ENCODE measurements around the gene TFAP2A.

DNA sequence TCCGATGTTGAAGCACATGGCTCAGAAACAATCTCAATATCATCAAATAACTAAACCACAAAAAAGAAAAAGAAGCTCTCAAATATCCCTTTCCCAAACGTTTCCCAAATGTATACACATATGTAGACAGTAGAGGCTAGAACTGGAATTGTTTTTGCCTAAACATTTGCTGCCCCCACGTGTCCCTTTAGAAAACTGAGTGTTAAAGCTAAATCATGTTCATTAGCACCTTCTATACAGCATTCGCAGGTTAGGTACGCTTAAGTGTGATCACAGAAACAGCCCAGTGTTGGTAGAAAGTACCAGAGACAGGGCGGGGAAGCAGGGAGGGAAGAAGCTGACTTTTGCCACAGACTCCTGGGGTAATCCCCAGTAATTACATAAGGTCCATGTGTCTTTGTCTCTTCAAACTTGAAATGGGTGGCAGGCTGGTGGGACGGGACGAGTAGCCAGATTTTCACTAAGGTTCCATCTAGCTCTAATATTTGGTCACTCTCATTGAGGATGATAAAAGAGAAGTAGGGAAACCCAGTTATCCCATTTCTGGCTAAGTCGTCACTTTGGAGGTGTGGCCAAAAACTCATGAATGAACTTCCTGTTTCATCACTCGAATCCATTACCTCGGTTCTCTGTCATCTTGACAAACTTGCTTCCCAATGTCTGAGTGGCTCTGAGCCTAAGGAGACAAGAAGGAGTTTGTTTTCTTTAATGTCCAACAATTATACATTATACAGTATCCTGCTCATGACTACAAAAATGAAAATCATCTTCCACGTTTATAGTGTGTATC is 15.0 kb upstream of the TFAP2A start:
- TF ChIP-seq, protein P1, sequence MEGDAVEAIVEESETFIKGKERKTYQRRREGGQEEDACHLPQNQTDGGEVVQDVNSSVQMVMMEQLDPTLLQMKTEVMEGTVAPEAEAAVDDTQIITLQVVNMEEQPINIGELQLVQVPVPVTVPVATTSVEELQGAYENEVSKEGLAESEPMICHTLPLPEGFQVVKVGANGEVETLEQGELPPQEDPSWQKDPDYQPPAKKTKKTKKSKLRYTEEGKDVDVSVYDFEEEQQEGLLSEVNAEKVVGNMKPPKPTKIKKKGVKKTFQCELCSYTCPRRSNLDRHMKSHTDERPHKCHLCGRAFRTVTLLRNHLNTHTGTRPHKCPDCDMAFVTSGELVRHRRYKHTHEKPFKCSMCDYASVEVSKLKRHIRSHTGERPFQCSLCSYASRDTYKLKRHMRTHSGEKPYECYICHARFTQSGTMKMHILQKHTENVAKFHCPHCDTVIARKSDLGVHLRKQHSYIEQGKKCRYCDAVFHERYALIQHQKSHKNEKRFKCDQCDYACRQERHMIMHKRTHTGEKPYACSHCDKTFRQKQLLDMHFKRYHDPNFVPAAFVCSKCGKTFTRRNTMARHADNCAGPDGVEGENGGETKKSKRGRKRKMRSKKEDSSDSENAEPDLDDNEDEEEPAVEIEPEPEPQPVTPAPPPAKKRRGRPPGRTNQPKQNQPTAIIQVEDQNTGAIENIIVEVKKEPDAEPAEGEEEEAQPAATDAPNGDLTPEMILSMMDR (conservative IDR thresholded peaks at IDR 0.05) = peak; percentile 83
- no peak for TF ChIP-seq ZFX (IDR thresholded peaks at IDR 0.05)
